Sigmoid colon (tissue), 4 donors: ENCODE measurements around the gene GSAP.

Source experiments
- POLR2AphosphoS5 ChIP-seq, 4 donors: sonication (generic); formaldehyde crosslinking; IDR thresholded peaks; one replicate each; pipeline ENCODE4 v1.6.1; 2017; ENCODE audit warnings: antibody characterized with exemption in 4 of 4
- TF ChIP-seq, protein P1 (sequence below), 4 experiments: fragments of 450-650 bp in 3 of 4; fragments of 200-600 bp in 1 of 4; IDR thresholded peaks; one replicate each; pipeline ENCODE4 v1.5.1; 2016 to 2019; ENCODE audit warnings: antibody characterized with exemption in 4 of 4, mild to moderate bottlenecking in 3 of 4, moderate library complexity in 2 of 4

DNA sequence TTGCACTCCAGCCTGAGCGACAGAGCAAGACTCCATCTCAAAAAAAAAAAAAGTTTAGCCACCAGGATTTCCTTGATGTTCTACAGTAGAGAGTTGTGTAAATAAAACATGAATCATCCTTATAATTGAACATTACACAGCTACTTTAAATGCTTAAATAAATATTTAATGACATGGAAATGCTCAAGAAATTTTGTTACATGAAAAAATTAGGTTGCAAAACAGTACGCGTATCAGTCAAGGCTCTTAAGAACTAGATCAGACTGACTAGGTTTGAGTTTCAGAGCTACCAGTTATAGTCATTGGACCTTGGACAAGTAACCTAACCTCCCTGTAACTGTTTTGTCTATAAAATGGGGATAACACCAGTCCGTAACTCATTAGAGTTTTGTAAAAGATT is 38.7 kb upstream of the GSAP start:
- no peak for TF ChIP-seq POLR2AphosphoS5 (IDR thresholded peaks at IDR 0.05)
- TF ChIP-seq, protein P1, sequence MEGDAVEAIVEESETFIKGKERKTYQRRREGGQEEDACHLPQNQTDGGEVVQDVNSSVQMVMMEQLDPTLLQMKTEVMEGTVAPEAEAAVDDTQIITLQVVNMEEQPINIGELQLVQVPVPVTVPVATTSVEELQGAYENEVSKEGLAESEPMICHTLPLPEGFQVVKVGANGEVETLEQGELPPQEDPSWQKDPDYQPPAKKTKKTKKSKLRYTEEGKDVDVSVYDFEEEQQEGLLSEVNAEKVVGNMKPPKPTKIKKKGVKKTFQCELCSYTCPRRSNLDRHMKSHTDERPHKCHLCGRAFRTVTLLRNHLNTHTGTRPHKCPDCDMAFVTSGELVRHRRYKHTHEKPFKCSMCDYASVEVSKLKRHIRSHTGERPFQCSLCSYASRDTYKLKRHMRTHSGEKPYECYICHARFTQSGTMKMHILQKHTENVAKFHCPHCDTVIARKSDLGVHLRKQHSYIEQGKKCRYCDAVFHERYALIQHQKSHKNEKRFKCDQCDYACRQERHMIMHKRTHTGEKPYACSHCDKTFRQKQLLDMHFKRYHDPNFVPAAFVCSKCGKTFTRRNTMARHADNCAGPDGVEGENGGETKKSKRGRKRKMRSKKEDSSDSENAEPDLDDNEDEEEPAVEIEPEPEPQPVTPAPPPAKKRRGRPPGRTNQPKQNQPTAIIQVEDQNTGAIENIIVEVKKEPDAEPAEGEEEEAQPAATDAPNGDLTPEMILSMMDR (IDR thresholded peaks at IDR 0.05): no peak
